GM11168 (cell line): Measurements from ENCODE around the gene LNX1.

Experiments
- in situ Hi-C: fragments of 300-500 bp; cut with MboI; formaldehyde crosslinking; loops from one replicate; pipeline ENCODE4 v1.12.0; 2022; ENCODE audit warnings: low sequenced_read_pairs; ENCODE audit not compliant: unreplicated experiment

Gene LNX1

DNA sequence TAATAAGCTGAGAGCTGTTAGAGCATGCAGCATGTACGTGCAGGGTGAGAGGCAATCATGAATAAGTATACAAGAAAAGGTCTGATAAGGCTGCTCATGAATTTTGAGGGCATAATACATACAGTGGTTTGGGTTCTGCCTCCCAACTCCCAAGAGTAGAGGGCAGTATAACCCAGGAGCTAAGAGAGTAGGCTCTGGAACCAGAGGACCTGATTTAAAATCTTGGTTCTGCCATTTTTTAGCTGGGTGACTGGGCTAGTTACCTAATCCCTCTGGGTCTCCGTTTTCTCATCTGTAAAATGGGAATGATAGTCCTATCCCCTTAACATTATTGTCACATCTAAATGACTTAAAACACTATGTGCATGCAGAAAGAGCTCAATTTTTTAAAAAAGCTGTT is 85.3 kb downstream of the LNX1 start:
- in situ Hi-C loops: no loop called here

DNA sequence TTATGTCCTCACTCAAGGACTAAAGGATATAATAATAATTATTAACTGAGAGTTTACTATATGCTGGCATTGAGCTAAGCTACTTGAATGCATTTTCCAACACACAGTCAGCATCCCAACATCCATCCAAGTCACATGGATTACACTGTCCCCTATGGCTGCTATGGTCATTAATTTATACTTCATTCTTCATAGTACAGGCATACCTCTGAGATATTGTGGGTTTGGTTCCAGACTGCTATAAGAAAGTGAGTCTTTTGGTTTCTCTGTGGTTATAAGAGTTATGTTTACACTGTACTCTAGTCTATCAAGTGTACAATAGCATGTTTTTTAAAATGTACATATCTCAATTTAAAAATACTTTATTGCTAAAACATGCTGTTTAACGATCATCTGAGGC is 89.2 kb downstream of the LNX1 start:
- in situ Hi-C loops: no loop called here

DNA sequence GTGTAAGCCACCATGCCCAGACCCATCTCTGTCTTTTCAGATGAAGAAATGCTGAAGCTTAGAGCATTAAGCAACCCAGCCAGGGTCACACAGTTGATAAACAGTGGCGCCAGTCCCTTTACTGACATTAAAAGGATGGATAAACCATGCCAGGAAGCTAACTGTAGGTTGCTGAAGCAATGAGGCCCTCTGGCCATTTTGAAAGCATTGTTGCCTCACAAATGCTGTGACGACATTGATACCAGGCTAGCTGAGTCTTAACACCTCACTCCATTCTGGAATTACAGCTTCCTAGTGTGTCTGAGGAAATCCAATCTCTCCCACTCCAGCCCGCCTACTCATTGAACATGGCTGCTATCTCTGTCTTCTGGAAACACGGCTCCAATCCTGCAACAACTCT is 89.7 kb downstream of the LNX1 start:
- in situ Hi-C loops: no loop called here

DNA sequence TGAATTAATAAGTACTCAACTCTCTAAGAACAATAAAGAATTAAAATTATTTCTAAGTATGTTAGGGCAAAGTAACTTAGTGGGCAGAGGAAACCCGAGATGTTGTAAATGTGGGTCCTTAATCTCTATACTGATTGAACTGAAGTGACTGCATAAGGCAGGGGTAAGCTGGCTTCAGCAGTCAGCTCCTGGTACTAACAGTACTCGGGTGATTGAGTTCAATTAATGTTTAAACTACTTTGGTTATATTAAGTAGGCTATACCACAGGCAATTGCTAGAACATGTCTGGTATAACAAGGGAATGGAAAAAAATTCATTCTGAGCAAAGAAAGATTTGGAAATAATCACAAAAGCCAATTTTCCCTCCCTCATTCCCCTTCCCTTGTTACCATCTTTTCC is 90.7 kb downstream of the LNX1 start:
- in situ Hi-C loops: no loop called here

DNA sequence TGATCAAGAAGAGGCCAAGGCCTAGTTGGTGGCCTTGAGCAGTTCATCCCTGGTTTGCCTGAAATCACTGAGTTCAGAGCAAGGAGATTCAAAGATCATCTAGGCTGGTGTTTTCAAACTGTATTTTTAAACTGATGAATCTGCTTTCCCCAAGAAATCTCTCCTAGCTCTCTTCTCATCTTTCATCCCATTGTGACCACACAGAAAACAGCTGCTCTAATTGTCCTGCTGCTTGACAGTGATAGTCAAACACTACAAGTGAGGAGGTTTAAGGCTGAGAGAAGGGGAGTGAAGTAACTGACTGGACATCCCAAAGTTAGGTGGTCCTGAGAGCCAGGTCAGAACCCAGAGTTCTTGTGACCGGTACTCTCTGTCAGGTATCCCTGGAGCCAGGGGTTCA is 91.5 kb downstream of the LNX1 start:
- in situ Hi-C loops: loop anchor here (25.0 kb wide), 1 partner anchor 313 kb away; no protein-coding TSS in a partner anchor

DNA sequence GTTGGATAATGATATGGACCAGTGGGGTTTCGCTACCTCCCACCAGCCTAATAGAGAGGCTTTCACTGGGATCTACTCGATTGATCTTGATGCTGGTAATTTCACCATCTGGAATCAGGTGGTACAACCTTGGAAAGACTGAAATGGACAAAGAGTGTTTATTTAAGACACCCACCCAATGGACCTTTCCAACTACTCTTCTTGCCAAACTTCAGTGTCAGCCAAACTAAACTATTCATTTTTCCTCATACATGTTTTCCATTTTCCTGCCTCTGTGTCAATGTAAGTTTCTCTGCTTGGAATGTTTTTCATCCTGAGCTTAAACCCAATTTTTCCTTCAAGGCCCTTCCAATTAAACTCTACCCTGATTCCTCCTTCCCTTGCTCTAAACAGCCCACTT is 92.6 kb downstream of the LNX1 start:
- in situ Hi-C loops: loop anchor here (25.0 kb wide), 1 partner anchor 314 kb away; no protein-coding TSS in a partner anchor

DNA sequence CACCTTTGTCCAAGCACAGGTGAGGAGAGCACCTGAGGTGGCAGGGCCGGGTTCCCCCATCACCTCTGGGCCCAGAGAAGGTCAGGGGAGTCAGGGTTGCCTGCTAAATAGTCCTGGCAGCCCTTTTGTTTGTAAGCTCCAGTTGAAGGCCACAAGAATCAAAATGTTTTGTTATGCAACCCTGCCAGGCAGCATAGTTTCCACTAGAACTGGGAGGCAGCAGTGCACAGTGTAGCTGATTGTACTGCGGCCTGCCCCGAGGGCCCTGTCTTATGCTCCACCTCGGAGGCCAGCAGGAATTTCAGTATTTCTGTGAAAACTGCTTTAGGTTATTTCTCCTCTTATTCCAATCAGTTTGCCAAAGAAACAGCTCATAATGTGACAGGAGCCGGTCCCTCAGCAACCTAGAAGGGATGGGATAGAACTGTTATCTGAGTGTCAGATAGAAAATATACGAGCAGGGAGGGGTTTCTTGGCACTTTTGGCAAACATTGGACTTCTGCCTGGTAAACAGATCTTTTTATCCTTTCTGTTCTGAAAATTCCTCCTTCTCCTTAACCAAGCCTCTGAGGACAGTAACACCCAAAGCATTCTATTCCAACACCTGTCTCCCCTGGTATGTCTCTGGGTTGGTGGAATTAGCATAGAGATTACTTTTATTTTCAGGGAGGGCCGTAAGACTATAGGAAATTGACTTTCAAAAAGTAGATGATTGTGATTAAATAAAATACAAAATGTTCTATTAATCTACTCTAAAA is 93.6 kb downstream of the LNX1 start:
- in situ Hi-C loops: loop anchor here (25.0 kb wide), 1 partner anchor 315 kb away; no protein-coding TSS in a partner anchor

DNA sequence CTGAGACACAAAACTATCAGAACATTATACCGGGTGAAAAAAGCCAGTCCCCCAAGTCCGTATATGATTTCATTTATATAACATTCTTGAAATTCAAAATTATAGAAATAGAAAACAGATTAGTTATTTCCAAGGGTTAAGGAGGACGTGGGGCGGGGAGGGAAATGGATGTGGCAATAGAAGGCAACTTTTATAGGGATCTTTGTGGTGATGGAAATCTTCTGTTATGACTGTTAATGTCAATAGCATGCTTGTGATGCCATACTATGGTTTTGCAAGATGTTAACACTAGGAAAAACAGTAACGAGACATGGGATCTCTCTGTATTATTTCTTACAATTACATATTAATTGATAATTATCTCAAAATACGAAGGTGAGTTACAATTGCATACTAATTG is 96.4 kb downstream of the LNX1 start:
- in situ Hi-C loops: loop anchor here (25.0 kb wide), 1 partner anchor 317 kb away; no protein-coding TSS in a partner anchor

DNA sequence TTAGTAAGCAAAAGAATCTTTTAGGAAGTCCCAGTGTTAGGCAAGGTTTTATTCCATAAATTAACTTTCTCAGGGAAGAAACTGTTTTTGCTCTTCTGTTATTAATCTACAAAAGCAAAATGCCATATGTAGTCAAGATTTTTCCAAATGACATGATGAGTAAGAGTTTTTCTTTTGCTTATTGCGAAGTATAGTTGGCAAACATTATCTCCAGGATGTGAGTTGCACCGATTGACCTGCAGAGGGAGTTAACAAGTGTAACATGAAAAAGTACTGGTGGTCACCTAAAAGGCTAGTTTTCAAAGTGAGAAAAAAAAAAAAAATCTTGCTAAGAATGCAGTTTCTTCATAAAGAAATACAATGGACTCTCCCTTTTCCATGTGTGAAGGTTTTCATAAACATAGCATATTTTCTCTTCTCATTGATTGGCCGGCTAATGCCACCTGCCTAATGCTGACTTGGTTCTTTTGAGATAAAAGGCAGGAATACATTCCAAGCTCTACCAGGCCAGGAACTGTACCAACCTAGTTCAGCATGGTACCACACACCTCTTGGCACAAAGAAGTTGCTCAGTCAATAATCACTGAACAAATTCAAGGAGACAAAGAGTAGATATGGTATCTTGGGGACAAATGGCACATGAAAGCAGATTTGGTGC is 100.2 kb downstream of the LNX1 start:
- in situ Hi-C loops: loop anchor here (25.0 kb wide), 1 partner anchor 321 kb away; no protein-coding TSS in a partner anchor

DNA sequence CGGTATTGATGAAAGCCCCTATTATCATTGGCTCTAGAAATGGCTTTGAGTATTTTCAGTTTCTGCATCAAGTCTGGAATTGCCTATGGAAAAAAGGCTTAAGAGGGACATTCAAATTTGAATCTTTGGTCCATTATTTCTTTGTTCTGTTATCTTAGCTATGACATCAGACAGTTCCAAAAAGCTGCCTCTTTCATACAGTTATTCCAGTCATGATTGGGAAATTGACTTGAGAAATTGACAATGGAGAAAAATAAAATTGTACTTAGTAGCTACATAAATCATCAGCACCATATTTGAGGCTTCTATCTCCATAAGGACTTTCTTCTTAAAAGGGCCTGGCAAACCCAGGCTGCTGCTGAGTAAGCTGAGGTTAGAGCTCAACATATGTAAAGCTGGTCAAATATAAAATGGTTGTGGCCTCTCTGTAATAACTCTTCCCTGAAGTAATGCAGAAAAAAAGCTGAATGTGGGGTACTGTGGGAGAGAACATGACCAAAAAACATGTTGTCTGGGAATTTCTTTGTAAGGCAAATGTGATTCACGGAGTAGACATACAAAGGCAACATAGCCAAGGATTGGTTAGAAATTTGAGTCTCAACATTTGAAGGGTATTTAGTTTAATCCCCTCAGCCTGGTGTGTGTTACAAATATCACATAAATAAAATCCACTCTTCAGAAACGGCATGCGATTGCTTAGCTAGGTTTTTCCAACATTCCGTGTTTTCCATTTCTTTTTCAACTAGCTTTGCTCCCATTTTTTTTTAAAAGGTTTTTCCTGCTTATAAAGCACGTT is 100.9 kb downstream of the LNX1 start:
- in situ Hi-C loops: loop anchor here (25.0 kb wide), 1 partner anchor 322 kb away; no protein-coding TSS in a partner anchor

DNA sequence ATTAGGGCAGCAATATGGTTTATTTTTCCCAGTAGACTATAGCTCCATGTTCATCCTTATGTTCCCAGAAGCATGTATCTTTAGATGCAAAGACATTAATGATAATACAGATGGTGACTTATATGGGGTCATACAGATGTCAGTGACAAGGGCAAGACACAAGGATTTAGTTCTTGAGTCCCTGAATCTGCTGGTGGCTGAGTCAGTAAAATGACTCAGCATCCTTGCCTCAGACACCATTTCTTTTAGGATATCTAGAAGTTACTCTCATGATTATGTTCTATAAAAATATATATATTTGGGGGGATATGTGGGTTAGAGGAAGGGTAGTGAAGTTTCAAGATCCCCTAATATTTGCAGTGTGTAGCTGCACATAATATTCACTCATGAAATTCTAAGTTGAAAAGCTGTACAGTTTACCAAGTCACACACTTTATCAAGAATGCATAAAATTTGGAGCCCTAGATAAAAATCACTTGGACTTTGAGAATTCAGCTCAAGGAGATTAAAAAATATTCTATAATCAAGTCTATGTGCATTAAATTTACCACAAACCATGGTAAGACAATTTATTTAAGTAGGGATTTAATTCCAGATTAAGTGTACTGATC is 101.9 kb downstream of the LNX1 start:
- in situ Hi-C loops: loop anchor here (25.0 kb wide), 1 partner anchor 323 kb away; no protein-coding TSS in a partner anchor

DNA sequence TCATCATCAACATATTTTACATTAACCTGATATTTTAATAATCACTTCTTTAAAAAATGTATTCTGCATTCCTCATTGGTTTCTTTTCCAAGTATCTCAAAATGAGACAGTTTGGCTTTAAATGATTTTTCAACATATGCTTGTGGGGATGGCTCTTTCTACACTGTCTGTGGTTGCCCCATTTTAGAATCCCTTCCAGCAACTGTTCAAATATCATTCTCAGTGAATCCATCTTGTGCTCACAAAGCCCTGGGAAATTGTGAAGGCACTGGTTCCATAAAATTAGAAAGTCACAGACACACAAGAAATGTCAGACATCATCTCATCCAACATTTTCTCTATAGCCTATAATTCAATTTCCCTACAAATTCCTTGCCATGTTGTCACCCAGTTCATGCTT is 103.5 kb downstream of the LNX1 start:
- in situ Hi-C loops: loop anchor here (25.0 kb wide), 1 partner anchor 325 kb away; no protein-coding TSS in a partner anchor

DNA sequence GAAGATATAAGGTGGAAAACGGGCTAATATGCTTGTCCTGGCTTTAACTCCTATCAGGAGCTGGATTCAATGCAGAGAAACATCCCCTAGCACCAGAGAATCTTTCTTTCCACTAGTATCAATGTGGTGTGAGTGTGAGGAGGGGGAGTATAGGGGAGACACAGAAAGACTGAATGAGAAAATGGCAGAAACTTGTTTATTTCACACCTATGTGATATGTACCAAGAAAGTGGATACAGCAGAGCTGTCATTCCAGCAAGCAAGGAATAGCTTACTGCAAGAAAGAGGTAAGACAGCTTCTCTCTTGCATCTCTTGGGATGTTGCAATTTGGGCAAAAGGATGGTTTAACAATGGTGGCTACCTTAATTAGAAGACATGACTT is 105.6 kb downstream of the LNX1 start:
- in situ Hi-C loops: loop anchor here (25.0 kb wide), 1 partner anchor 327 kb away; no protein-coding TSS in a partner anchor

DNA sequence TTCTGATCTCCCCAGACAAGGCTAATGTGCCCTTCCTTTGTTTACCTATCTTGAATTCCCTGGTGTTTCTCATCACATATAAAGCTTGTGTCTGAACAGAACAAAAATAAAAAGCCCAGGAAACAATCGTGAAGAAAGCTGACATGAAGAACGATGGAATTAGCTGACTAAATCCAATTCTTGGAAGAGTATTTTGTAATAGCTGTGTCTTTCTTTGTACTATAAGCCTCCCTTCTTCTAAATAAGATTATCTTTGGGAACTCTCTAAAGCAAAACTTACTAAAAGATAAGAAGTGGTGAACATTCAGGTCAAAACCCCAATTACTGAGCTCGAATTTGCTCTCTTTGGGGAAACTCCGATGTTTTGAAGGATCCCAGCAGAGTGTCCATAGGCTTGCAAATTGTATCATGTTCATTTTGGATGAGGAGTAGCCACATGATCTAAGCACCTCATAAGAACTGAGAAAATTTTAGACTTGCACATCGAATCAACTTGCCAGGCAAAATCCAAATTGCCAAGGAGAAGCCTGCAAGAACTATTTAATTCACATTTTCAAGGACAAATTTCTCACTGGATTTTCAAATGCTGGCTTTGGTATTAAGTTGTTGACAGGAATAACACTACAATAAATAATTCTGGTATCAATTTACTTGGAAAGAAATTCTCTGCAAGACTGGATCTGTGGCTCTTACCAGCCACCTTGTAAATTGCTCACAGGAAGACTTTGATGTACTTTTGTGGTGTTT is 106.2 kb downstream of the LNX1 start:
- in situ Hi-C loops: loop anchor here (25.0 kb wide), 1 partner anchor 327 kb away; no protein-coding TSS in a partner anchor

DNA sequence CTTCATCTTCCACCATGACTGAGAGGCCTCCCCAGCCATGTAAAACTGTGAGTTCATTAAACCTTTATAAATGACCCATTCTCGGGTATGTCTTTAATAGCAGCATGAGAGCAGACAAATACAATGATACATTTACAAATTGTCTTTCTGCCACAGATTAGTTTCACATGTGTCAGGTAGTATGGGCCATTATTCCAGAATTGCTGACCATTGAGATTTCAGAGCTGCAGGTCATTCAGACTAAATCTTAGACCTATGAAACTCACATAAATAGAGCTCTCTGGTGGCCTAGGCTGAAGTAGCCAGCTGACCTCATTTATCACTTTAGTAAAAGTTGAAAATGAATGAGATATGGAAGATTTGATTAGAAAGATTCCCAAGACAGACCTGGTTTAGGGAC is 108.0 kb downstream of the LNX1 start:
- in situ Hi-C loops: loop anchor here (25.0 kb wide), 1 partner anchor 329 kb away; no protein-coding TSS in a partner anchor

DNA sequence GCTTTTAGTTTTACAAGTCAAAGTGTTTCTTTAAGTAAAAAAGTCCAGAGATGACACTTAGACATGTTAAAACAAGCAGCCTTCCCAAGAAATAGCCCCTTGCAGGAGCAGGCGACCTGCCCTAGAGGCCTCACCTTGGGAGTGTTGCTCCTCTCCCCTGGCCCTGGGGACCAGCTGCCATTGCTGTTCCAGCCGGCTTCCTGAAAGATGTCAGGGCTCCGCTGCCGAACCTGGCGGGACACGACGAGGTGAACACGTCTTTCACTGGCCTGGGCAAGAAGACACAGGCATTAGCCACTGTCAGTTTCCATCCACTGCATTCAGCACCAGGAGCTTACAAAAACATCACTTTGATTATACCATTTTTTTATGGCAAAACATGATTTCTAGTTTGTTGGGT is 109.7 kb downstream of the LNX1 start:
- in situ Hi-C loops: loop anchor here (25.0 kb wide), 1 partner anchor 331 kb away; no protein-coding TSS in a partner anchor

DNA sequence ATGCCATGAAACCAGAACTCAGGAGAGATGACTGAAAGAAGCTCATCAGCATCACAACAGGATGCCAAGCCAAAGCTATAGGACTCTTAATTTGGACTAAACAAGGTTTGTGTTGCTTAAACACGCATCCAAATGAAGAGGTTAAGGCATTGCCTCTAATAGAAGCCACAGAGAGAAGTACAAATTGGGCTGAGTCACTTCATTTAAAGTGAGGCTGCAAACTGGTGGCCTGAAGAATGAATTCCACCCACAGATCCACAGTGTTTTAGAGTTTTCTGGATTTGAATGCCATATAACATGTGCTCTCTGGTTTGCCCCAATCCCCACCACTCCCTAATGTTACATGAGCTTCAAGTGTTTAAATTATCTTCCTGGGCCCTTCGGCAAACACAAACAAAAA is 110.4 kb downstream of the LNX1 start:
- in situ Hi-C loops: loop anchor here (25.0 kb wide), 1 partner anchor 331 kb away; no protein-coding TSS in a partner anchor

DNA sequence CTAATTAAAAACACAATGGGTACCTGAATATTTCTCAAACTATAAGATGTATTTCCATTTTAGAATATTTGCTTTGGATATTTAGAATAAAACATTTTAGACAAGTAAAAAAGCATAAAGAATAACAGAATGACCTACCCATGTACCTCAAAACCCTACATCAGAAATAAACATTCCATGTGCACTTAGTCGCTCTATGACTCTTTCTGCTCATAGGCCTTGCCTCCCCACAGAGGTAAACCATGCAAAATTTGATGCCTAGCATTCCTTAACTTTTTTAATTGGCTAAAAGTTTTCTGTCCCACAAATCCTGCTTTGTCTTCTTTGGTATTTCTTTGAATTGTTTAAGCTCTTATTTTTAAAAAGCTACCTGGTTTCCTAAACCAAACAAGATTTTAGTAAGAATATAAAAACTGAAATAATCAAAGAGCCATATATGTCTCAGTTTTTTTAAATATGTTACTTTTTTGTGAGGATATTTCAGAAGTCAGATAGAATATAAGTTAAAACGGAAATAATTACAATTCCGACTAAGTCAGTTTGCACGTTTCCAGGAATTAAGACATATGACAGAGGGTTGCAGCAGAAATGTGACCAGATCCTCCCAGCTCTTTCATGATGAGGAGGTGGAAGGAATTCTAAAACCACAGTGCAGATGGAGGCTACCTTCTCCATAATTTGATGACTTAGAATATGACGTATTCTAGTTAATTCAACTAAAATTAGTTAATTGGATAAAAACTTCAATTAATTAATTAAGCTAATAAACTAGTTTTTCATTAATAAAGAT is 111.4 kb downstream of the LNX1 start:
- in situ Hi-C loops: loop anchor here (25.0 kb wide), 1 partner anchor 332 kb away; no protein-coding TSS in a partner anchor
